PC-9 (cell line): ENCODE measurements around the gene ATP2B2. TPM values are rescaled to one million over a fixed set of nuclear protein-coding genes. Genes with fewer than 3 reads are reported as not detected.

Experiments
- BruUV-seq: library from RNA; stranded (reverse); fragments of 400-500 nt; replicated peaks from 2 replicates; lab custom pipeline; 2021; lab: Mats Ljungman, UMichigan
- CTCF ChIA-PET: fragments of 300-600 bp; sonication (Branson Sonifier 250); formaldehyde crosslinking; loops from one replicate; lab custom pipeline; 2022; ENCODE audit warnings: antibody characterized with exemption; lab: Charles Lee
- POLR2A ChIA-PET: fragments of 300-600 bp; sonication (Branson Sonifier 250); formaldehyde crosslinking; loops from one replicate; lab custom pipeline; 2022; ENCODE audit warnings: antibody characterized with exemption; ENCODE audit not compliant: unreplicated experiment; lab: Charles Lee
- DNase-seq, 2 experiments: peaks; one replicate each; pipeline versions ENCODE4 v3.0.0 to v3.0.0-alpha.2; 2015 to 2022; ENCODE audit warnings: mixed read lengths in 1 of 2
- H2AFZ ChIP-seq: fragments of 200-600 bp; sonication (generic); 2 replicates; pipeline ENCODE4 v1.8.1; 2017; ENCODE audit warnings: antibody characterized with exemption
- H3F3A ChIP-seq: fragments of 200-600 bp; sonication (generic); 2 replicates; pipeline ENCODE4 v1.8.1; 2017; ENCODE audit warnings: antibody characterized with exemption, mild to moderate bottlenecking, low read depth; ENCODE audit not compliant: insufficient read depth
- H3K27ac ChIP-seq: fragments of 200-600 bp; sonication (generic); 2 replicates; pipeline ENCODE4 v1.6.1; 2016; ENCODE audit warnings: mixed run types
- H3K27me3 ChIP-seq: fragments of 200-600 bp; sonication (generic); 2 replicates; pipeline ENCODE4 v1.6.1; 2016; ENCODE audit warnings: low read depth, mixed run types; ENCODE audit not compliant: insufficient read depth
- H3K36me3 ChIP-seq: fragments of 200-600 bp; sonication (generic); 2 replicates; pipeline ENCODE4 v1.6.1; 2016; ENCODE audit warnings: low read depth, mixed run types
- H3K4me1 ChIP-seq: fragments of 200-600 bp; sonication (generic); replicated peaks from 2 replicates; pipeline ENCODE4 v1.6.1; 2016; ENCODE audit warnings: mixed run types; ENCODE audit not compliant: insufficient read depth
- H3K4me2 ChIP-seq: fragments of 200-600 bp; sonication (generic); 2 replicates; pipeline ENCODE4 v1.6.1; 2017; ENCODE audit warnings: mixed run types
- H3K4me3 ChIP-seq: fragments of 200-600 bp; sonication (generic); 2 replicates; pipeline ENCODE4 v1.6.1; 2016; ENCODE audit warnings: mixed run types
- H3K79me2 ChIP-seq: fragments of 200-600 bp; sonication (generic); 2 replicates; pipeline ENCODE4 v1.6.1; 2017; ENCODE audit warnings: low read depth, mixed run types
- H3K9me2 ChIP-seq: fragments of 200-600 bp; sonication (generic); 2 replicates; pipeline ENCODE4 v1.8.1; 2017; ENCODE audit warnings: mild to moderate bottlenecking; ENCODE audit not compliant: insufficient read depth
- H3K9me3 ChIP-seq: fragments of 200-600 bp; sonication (generic); 2 replicates; pipeline ENCODE4 v1.8.1; 2016; ENCODE audit warnings: low read depth; ENCODE audit not compliant: insufficient read depth
- H4K20me1 ChIP-seq: fragments of 200-600 bp; sonication (generic); 2 replicates; pipeline ENCODE4 v1.8.1; 2017; ENCODE audit not compliant: insufficient read depth
- CTCF ChIP-seq: fragments of 200-600 bp; sonication (generic); conservative IDR thresholded peaks from 2 replicates; pipeline ENCODE4 v1.6.1; 2017; ENCODE audit warnings: mixed run types, antibody characterized with exemption, mild to moderate bottlenecking, moderate library complexity
- EZH2 ChIP-seq: fragments of 200-600 bp; sonication (generic); IDR thresholded peaks from 2 replicates; pipeline ENCODE4 v1.8.0; 2017; ENCODE audit warnings: antibody characterized with exemption, low read depth
- intact Hi-C: fragments of 100-400 bp; cut with micrococcal nuclease; formaldehyde crosslinking; loops from one replicate; pipeline ENCODE4 v1.10.0; 2022; ENCODE audit not compliant: unreplicated experiment
- total RNA-seq: library from RNA; stranded (reverse); gene quantifications from 2 replicates; pipeline ENCODE4 v1.2.3, GENCODE V29; 2021

ATP2B2 gene
- total RNA-seq, 1 experiment from 2014 or later, result not detected

- Histone ChIP-seq H3K27ac (no peak overlapping the region), H3K36me3 (no peaks in the 10 kb centered on the region), H3K4me1 (no peaks in the 10 kb centered on the region), H3K27me3 (peaks cover 98% of the 10 kb centered on the region), H3K79me2 (no peaks in the 10 kb centered on the region), H3K9me2 (no peaks in the 10 kb centered on the region), H3K9me3 (no peaks in the 10 kb centered on the region), H4K20me1 (no peaks in the 10 kb centered on the region), H3K4me2 (no peak overlapping the region), H3K4me3 (no peak overlapping the region), H2AFZ (no peak overlapping the region), H3F3A (no peaks in the 10 kb centered on the region)
- DNase-seq, result no peak
- BruUV-seq, result no TSS peak
- ChIA-PET POLR2A (no interaction called here), CTCF (no interaction called here)
- TF ChIP-seq EZH2, result no peak
- TF ChIP-seq CTCF, result no peak
- intact Hi-C loops, result no loop called here
Observed at GRCh38 chr3:10522646-10523303, 17.4 kb upstream of the ATP2B2 start.

GRCh38 chr3:10521772-10522441 is 16.5 kb upstream of the ATP2B2 start:
- Histone ChIP-seq H2AFZ (no peak overlapping the region), H3K27me3 (peaks cover 99% of the 10 kb centered on the region), H4K20me1 (no peaks in the 10 kb centered on the region), H3K36me3 (no peaks in the 10 kb centered on the region), H3K4me2 (no peak overlapping the region), H3K79me2 (no peaks in the 10 kb centered on the region), H3F3A (no peaks in the 10 kb centered on the region), H3K4me1 (no peaks in the 10 kb centered on the region), H3K9me3 (no peaks in the 10 kb centered on the region), H3K27ac (no peak overlapping the region), H3K9me2 (no peaks in the 10 kb centered on the region), H3K4me3 (no peak overlapping the region)
- DNase-seq, result no peak
- BruUV-seq, result no TSS peak
- ChIA-PET POLR2A (no interaction called here), CTCF (no interaction called here)
- intact Hi-C loops, result no loop called here
- TF ChIP-seq EZH2, result no peak

- Histone ChIP-seq H3K9me2 (no peaks in the 10 kb centered on the region), H3K79me2 (no peaks in the 10 kb centered on the region), H3K36me3 (no peaks in the 10 kb centered on the region), H3K4me2 (no peak overlapping the region), H3K4me1 (no peaks in the 10 kb centered on the region), H3F3A (no peaks in the 10 kb centered on the region), H3K27me3 (peaks cover 99% of the 10 kb centered on the region), H2AFZ (no peak overlapping the region), H4K20me1 (no peaks in the 10 kb centered on the region), H3K9me3 (no peaks in the 10 kb centered on the region), H3K4me3 (no peak overlapping the region), H3K27ac (no peak overlapping the region)
- no peak for DNase-seq
- no peak for TF ChIP-seq CTCF
- no peak for TF ChIP-seq EZH2
- intact Hi-C loops, result no loop called here
- POLR2A ChIA-PET, result no interaction called here
- CTCF ChIA-PET, result no interaction called here
- no TSS peak for BruUV-seq
Observed at GRCh38 chr3:10520072-10520471, 14.7 kb upstream of the ATP2B2 start.
